Stimulated activated CD4-positive, alpha-beta T cell treated with anti-CD3 and anti-CD28 coated beads, Interleukin-4, amount 100 ng/mL, for 24 hours (primary cell): ENCODE measurements around the gene SLC16A11.

Experiments used
- DNase-seq: peaks from one replicate; pipeline ENCODE4 v3.0.0-alpha.2; 2020

The SLC16A11 gene

GRCh38 chr17:7023576-7024401 lies 20.1 kb downstream of the SLC16A11 start:
- peak; percentile 94 for DNase-seq

GRCh38 chr17:7022781-7023571 lies 20.9 kb downstream of the SLC16A11 start, which contains the start of gene BCL6B:
Gene BCL6B (plus strand): TSS chr17:7023050. CDS start chr17:7023672, 622 bp downstream.
- no peak for DNase-seq

- DNase-seq, result peak; percentile 80
Measured at GRCh38 chr17:7021993-7022778, 21.7 kb downstream of the SLC16A11 start.

- no peak for DNase-seq
Measured at GRCh38 chr17:7020894-7021664, 22.8 kb downstream of the SLC16A11 start.

- no peak for DNase-seq
Measured at GRCh38 chr17:7019839-7020519, 23.9 kb downstream of the SLC16A11 start.

GRCh38 chr17:7019367-7019766 lies 24.5 kb downstream of the SLC16A11 start:
- no peak for DNase-seq

- no peak for DNase-seq
Measured at GRCh38 chr17:7018331-7018964, 25.4 kb downstream of the SLC16A11 start.

GRCh38 chr17:7017827-7018200 lies 26.1 kb downstream of the SLC16A11 start:
- no peak for DNase-seq

GRCh38 chr17:7016886-7017826 lies 26.7 kb downstream of the SLC16A11 start:
- no peak for DNase-seq

- no peak for DNase-seq
Measured at GRCh38 chr17:7016418-7016817, 27.5 kb downstream of the SLC16A11 start.

- peak; percentile 83 for DNase-seq
Measured at GRCh38 chr17:7014995-7015958, 28.6 kb downstream of the SLC16A11 start.

- DNase-seq, result peak; percentile 97
Measured at GRCh38 chr17:7014261-7014994, 29.5 kb downstream of the SLC16A11 start.

- DNase-seq, result no peak
Measured at GRCh38 chr17:7011942-7012254, 32.0 kb downstream of the SLC16A11 start.

- no peak for DNase-seq
Measured at GRCh38 chr17:7011415-7011814, 32.5 kb downstream of the SLC16A11 start.

GRCh38 chr17:7010523-7010922 lies 33.4 kb downstream of the SLC16A11 start:
- DNase-seq, result no peak

- DNase-seq, result no peak
Measured at GRCh38 chr17:7007143-7007542, 36.7 kb downstream of the SLC16A11 start.

- no peak for DNase-seq
Measured at GRCh38 chr17:7005716-7006115, 38.2 kb downstream of the SLC16A11 start.
